Right lobe of liver (tissue), 4 donors: Measurements from ENCODE around the gene CRKL.

ENCODE experiments used
- CTCF ChIP-seq, 4 donors: fragments of 200-600 bp in 3 of 4; fragments of 450-650 bp in 1 of 4; IDR thresholded peaks; one replicate each; pipeline versions ENCODE4 v1.5.1 to v1.8.0; 2016 to 2022; ENCODE audit warnings: antibody characterized with exemption in 4 of 4, mild to moderate bottlenecking in 2 of 4
- POLR2A ChIP-seq: fragments of 450-650 bp; IDR thresholded peaks from one replicate; pipeline ENCODE4 v1.6.1; 2017; ENCODE audit warnings: antibody characterized with exemption, mild to moderate bottlenecking
- donor health status: DM: no; HTN: no; CAD: no.
- donor health status: DM: no; HTN: no; CAD: no.
- donor health status: DM: no; HTN: yes; CAD: no.

GRCh38 chr22:20997536-20998257 is 80.5 kb downstream of the CRKL start:
- TF ChIP-seq CTCF (IDR thresholded peaks at IDR 0.05) (no peak), POLR2A (no peak)
